Endothelial cell of umbilical vein (primary cell): ENCODE results near the gene LMF1. TPM values are rescaled to one million over a fixed set of nuclear protein-coding genes. Genes with fewer than 3 reads are reported as not detected.

Experiments
- BruUV-seq: library from RNA; stranded (reverse); fragments of 400-500 nt; replicated peaks from 2 replicates; lab custom pipeline; 2021; lab: Mats Ljungman, UMichigan
- CTCF ChIA-PET: fragments of 300-600, 350-600 bp; sonication (Branson Sonifier 250); formaldehyde crosslinking; loops from one replicate; lab custom pipeline; 2021; ENCODE audit warnings: antibody characterized with exemption, inconsistent platforms; lab: Charles Lee
- POLR2A ChIA-PET: fragments of 300-600, 350-600 bp; sonication (Branson Sonifier 250); formaldehyde crosslinking; loops from one replicate; lab custom pipeline; 2021; ENCODE audit warnings: antibody characterized with exemption, inconsistent platforms; lab: Charles Lee
- DNase-seq: peaks from one replicate; pipeline ENCODE4 v3.0.0-alpha.2; 2011; ENCODE audit warnings: low read depth, low spot score
- FAIRE-seq: peaks from 2 replicates; lab custom pipeline; 2011; peaks lifted over from hg19 to GRCh38; lab: Jason Lieb, UNC
- H2AFZ ChIP-seq: 2 replicates; pipeline ENCODE4 v1.6.0; 2012; ENCODE audit warnings: low read depth, low read length, control low read depth, inconsistent platforms
- H3K27ac ChIP-seq: 2 replicates; pipeline ENCODE4 v1.5.1; 2011; ENCODE audit warnings: low read depth, mild to moderate bottlenecking, control low read depth, low read length, moderate library complexity; ENCODE audit not compliant: insufficient read depth
- H3K27me3 ChIP-seq, 2 experiments: 2 replicates each; pipeline versions ENCODE4 v1.6.0 to v1.6.1; 2011; ENCODE audit warnings: low read length in 2 of 2, mixed read lengths in 1 of 2; ENCODE audit not compliant: control insufficient read depth in 2 of 2, insufficient read depth in 2 of 2
- H3K36me3 ChIP-seq, 2 experiments: 2 replicates in 1 of 2; 3 replicates in 1 of 2; pipeline ENCODE4 v1.5.1; 2011; ENCODE audit warnings: low read length in 2 of 2, mild to moderate bottlenecking in 1 of 2, moderate library complexity in 1 of 2; ENCODE audit not compliant: control insufficient read depth in 2 of 2, insufficient read depth in 2 of 2; ENCODE audit errors: extremely low read depth in 1 of 2
- H3K4me1 ChIP-seq: 3 replicates; pipeline ENCODE4 v1.5.1; 2011; ENCODE audit warnings: mild to moderate bottlenecking, low read length; ENCODE audit not compliant: control insufficient read depth, insufficient read depth; ENCODE audit errors: extremely low read depth
- H3K4me2 ChIP-seq: 2 replicates; pipeline ENCODE4 v1.6.1; 2011; ENCODE audit warnings: low read length, control low read depth, mixed read lengths; ENCODE audit not compliant: insufficient read depth
- H3K4me3 ChIP-seq, 3 experiments: fragments of 200-600 bp in 1 of 3; sonication (generic), shearing (Covaris generic) in 1 of 3; replicated peaks in 1 of 3; 2 replicates each; pipeline ENCODE4 v1.5.1; 2011 to 2016; ENCODE audit warnings: control low read depth in 3 of 3, low read length in 3 of 3, mild to moderate bottlenecking in 2 of 3, inconsistent platforms in 1 of 3, low read depth in 1 of 3, moderate library complexity in 1 of 3; ENCODE audit not compliant: insufficient read depth in 1 of 3
- H3K79me2 ChIP-seq: 2 replicates; pipeline ENCODE4 v1.6.0; 2012; ENCODE audit warnings: low read length, inconsistent platforms; ENCODE audit not compliant: control insufficient read depth, insufficient read depth
- H3K9ac ChIP-seq: replicated peaks from 2 replicates; pipeline ENCODE3; 2011; ENCODE audit warnings: low read length, control low read depth; ENCODE audit not compliant: insufficient read depth; ENCODE audit errors: extremely low read depth
- H3K9me1 ChIP-seq: replicated peaks from 3 replicates; pipeline ENCODE4 v1.6.0; 2011; ENCODE audit warnings: mild to moderate bottlenecking, low read length; ENCODE audit not compliant: control insufficient read depth, insufficient read depth; ENCODE audit errors: extremely low read depth
- H3K9me3 ChIP-seq: replicated peaks from 2 replicates; pipeline ENCODE4 v1.5.1; 2012; ENCODE audit warnings: low read length, inconsistent platforms; ENCODE audit not compliant: control insufficient read depth, insufficient read depth
- H4K20me1 ChIP-seq: replicated peaks from 2 replicates; pipeline ENCODE3; 2011; ENCODE audit warnings: mild to moderate bottlenecking, low read length; ENCODE audit not compliant: control insufficient read depth, insufficient read depth; ENCODE audit errors: extremely low read depth
- CTCF ChIP-seq, 2 donors: IDR thresholded peaks; 1 replicate in 1 of 2; 2 replicates in 1 of 2; pipeline ENCODE4 v1.5.1; 2011; ENCODE audit warnings: low read length in 2 of 2, mild to moderate bottlenecking in 2 of 2, moderate library complexity in 2 of 2, control low read depth in 1 of 2, inconsistent platforms in 1 of 2, low read depth in 1 of 2; ENCODE audit not compliant: insufficient read depth in 1 of 2; ENCODE audit errors: extremely low read depth in 1 of 2
- EZH2 ChIP-seq: IDR thresholded peaks from 2 replicates; pipeline ENCODE4 v1.6.1; 2012; ENCODE audit warnings: borderline replicate concordance, low read depth, mild to moderate bottlenecking, moderate library complexity, low read length, inconsistent platforms; ENCODE audit not compliant: severe bottlenecking
- FOS ChIP-seq: IDR thresholded peaks from 2 replicates; pipeline ENCODE4 v1.6.1; 2011; ENCODE audit warnings: mild to moderate bottlenecking, low read length, moderate library complexity, borderline replicate concordance; ENCODE audit not compliant: insufficient read depth
- GATA2 ChIP-seq: IDR thresholded peaks from 2 replicates; pipeline ENCODE4 v1.7.0; 2011; ENCODE audit warnings: low read depth, mild to moderate bottlenecking, moderate library complexity, mixed read lengths, low read length; ENCODE audit not compliant: insufficient read length, insufficient read depth
- JUN ChIP-seq: IDR thresholded peaks from 2 replicates; pipeline ENCODE4 v1.6.1; 2011; ENCODE audit warnings: borderline replicate concordance, low read depth; ENCODE audit not compliant: insufficient read length, insufficient read depth
- MAX ChIP-seq: IDR thresholded peaks from 2 replicates; pipeline ENCODE4 v1.6.1; 2011; ENCODE audit not compliant: insufficient read depth, insufficient read length
- MYC ChIP-seq: IDR thresholded peaks from one replicate; pipeline ENCODE4 v1.6.1; 2011; ENCODE audit warnings: mild to moderate bottlenecking, low read depth, low read length
- POLR2A ChIP-seq: IDR thresholded peaks from 2 replicates; pipeline ENCODE4 v1.6.1; 2012; ENCODE audit warnings: low read depth, mild to moderate bottlenecking, control low read depth, low read length
- POLR2AphosphoS5 ChIP-seq: IDR thresholded peaks from 2 replicates; pipeline ENCODE4 v1.6.1; 2012; ENCODE audit warnings: low read depth, mild to moderate bottlenecking, control low read depth, low read length, moderate library complexity; ENCODE audit not compliant: insufficient read depth
- dilution Hi-C: fragments of 300-500 bp; cut with MboI; formaldehyde crosslinking; loops from one replicate; pipeline ENCODE4 v1.15.0; 2019; ENCODE audit warnings: low sequenced_read_pairs; ENCODE audit not compliant: extremely low pct_ligation_motif_present
- intact Hi-C: fragments of 100-400 bp; cut with micrococcal nuclease; formaldehyde crosslinking; loops from one replicate; pipeline ENCODE4 v1.10.0; 2022
- polyA plus RNA-seq, 4 experiments: library from polyadenylated mRNA; depleted of rRNA in 3 of 4; stranded (reverse) in 3 of 4; unstranded in 1 of 4; fragments of >200 nt; gene quantifications; 2 replicates each; pipeline versions ENCODE4 v1.2.1 to v1.2.3, GENCODE V29; 2011 to 2012; ENCODE audit warnings: missing spikeins in 1 of 4
- total RNA-seq: library from RNA; stranded (reverse); gene quantifications from 2 replicates; pipeline ENCODE4 v1.2.3, GENCODE V29; 2021

The LMF1 gene
- total and polyA plus RNA-seq, 2 donors (not counting 3 experiments of a cell fraction or from before 2014, with no cell fraction given), result 17.8 TPM

- no peak overlapping the region for H3K4me2 ChIP-seq
- no peaks in the 10 kb centered on the region for H3K9me3 ChIP-seq
- ChIA-PET CTCF (no interaction called here), POLR2A (no interaction called here)
- intact Hi-C loops, result no loop called here
- no peaks in the 10 kb centered on the region for H3K9me1 ChIP-seq
- no peak overlapping the region for H3K9ac ChIP-seq
- FAIRE-seq (no peak), DNase-seq (no peak)
- H3K36me3 ChIP-seq, result no peaks in the 10 kb centered on the region
- no peaks in the 10 kb centered on the region for H3K4me1 ChIP-seq
- H2AFZ ChIP-seq, result no peak overlapping the region
- TF ChIP-seq EZH2 (no peak), MAX (no peak), CTCF (IDR thresholded peaks at IDR 0.05; ENCODE audit: extremely low read depth in 1 of 2, insufficient read depth in 1 of 2, low read depth in 1 of 2, low read length in 2 of 2) (no peak), POLR2AphosphoS5 (no peak), POLR2A (no peak), JUN (no peak), GATA2 (no peak), FOS (no peak), MYC (no peak)
- no peak overlapping the region for H3K27ac ChIP-seq
- no peaks in the 10 kb centered on the region for H3K79me2 ChIP-seq
- BruUV-seq, result no TSS peak
- no peaks in the 10 kb centered on the region for H3K27me3 ChIP-seq
- no peaks in the 10 kb centered on the region for H4K20me1 ChIP-seq
- H3K4me3 ChIP-seq, result no peak overlapping the region
- dilution Hi-C loops, result no loop called here
Observed at GRCh38 chr16:891353-891740, 79.4 kb downstream of the LMF1 start.
